Esophagus muscularis mucosa (tissue), 4 donors: ENCODE data around the gene MUC21.

ENCODE experiments used
- CTCF ChIP-seq, 3 experiments: fragments of 200-600 bp in 2 of 3; fragments of 450-650 bp in 1 of 3; sonication (generic) in 2 of 3; IDR thresholded peaks; one replicate each; pipeline ENCODE4 v1.5.1; 2017 to 2019; ENCODE audit warnings: antibody characterized with exemption in 3 of 3, mild to moderate bottlenecking in 2 of 3, moderate library complexity in 1 of 3
- EP300 ChIP-seq: sonication (generic); formaldehyde crosslinking; IDR thresholded peaks from one replicate; pipeline ENCODE4 v1.6.1; 2017; ENCODE audit warnings: antibody characterized with exemption
- POLR2A ChIP-seq: fragments of 450-650 bp; IDR thresholded peaks from one replicate; pipeline ENCODE4 v1.6.1; 2017; ENCODE audit warnings: antibody characterized with exemption, moderate library complexity, mild to moderate bottlenecking, low read depth

GRCh38 chr6:30939473-30939872 is 44.0 kb upstream of the MUC21 start:
- TF ChIP-seq CTCF (IDR thresholded peaks at IDR 0.05) = no peak
- TF ChIP-seq POLR2A = no peak
- TF ChIP-seq EP300 = no peak
